ENCODE measurements around the gene CCDC7.

DNA sequence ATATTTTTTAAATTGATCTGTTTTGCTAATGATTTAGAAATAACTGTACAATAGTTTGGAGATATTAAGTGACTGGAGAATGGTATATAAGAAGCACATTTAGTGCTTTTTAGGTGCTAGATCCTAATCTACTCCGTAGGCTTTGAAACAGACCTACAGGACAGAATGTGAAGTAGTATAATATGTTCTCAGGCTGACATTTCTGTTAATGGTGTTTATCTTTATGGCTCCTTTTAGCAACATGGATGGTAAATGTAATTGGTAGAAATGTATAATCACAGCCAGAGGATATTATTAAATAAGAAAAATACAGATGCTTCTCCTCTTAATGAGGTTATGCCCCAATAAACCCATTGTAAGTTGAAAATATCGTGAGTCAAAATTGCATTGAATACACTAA is 30.6 kb upstream of the CCDC7 start:
- TF ChIP-seq BACH2 (CRISPR knock-in tag; IDR thresholded peaks at IDR 0.05; ENCODE audit: borderline replicate concordance) = no peak
- TF ChIP-seq CREB5 (CRISPR knock-in tag; IDR thresholded peaks at IDR 0.05; ENCODE audit: low read depth) = no peak
- TF ChIP-seq ZFP3 (CRISPR knock-in tag; IDR thresholded peaks at IDR 0.05) = no peak
